GM18868 (cell line): ENCODE measurements around the gene FOXN3.
"Not testable (repeated sequence)": the region's sequence is repeated elsewhere in the genome, so short reads cannot be mapped to it uniquely, and the experiment has no call there.

Source experiments
- ATAC-seq: cut with Tn5 transposase; IDR thresholded peaks from one replicate; pipeline ENCODE4 v1.9.1; 2021; ENCODE audit warnings: mild to moderate bottlenecking, moderate library complexity; ENCODE audit not compliant: unreplicated experiment

FOXN3 gene

DNA sequence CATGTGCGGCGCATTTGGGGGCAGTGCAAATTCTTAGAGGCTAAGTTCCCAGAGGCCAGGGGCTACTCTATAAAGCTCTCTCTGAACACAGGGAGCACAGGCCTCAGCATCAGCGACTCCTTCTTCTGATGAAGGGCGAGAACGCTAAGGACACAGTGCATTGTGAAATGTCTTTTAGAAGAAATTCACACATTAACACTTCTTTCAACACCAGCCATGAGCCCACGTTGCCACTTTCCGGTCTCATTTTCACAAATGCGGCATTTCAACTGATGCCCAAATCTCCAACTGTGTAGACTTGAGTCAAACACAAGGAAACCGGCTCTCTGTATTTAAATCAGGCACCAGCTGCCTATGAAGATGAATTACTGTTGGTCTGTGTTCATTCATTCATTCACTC lies 162.0 kb downstream of the FOXN3 start:
- ATAC-seq: no peak

DNA sequence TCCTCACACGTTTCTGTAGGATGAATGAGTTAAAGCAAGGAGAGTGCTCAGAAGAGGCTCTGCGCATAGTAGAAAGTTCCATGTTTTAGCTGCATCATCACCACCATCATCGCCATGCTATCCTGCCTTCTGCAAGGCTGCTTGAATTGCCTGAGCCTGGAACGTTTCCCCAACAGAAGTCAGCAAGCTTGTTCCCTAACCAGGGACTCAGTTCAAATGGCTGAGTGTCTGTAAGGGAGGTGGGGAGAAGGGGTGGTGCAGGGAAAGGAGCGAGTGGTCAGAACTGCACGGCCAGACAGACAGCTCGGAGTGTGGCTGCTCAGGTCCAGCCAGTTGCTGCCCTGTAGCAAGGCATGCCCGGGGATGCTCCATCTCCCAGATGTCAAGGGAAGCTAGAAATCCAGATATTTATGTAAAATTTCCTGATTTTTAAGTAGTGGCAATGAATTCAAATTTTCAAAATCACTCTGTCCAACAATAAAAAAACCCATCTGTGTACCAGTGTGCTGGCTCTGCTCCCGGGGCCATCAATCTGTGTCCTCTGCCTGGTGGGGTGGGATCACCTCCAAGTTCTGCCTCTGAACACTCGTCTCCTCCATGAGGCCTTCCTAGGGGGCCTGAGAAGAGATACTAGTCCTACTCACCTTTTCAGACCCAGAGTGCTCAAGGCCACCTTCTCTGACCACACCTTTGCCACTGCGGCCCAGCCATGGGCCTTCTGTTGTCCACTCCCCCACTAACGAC lies 162.7 kb downstream of the FOXN3 start:
- no peak for ATAC-seq

DNA sequence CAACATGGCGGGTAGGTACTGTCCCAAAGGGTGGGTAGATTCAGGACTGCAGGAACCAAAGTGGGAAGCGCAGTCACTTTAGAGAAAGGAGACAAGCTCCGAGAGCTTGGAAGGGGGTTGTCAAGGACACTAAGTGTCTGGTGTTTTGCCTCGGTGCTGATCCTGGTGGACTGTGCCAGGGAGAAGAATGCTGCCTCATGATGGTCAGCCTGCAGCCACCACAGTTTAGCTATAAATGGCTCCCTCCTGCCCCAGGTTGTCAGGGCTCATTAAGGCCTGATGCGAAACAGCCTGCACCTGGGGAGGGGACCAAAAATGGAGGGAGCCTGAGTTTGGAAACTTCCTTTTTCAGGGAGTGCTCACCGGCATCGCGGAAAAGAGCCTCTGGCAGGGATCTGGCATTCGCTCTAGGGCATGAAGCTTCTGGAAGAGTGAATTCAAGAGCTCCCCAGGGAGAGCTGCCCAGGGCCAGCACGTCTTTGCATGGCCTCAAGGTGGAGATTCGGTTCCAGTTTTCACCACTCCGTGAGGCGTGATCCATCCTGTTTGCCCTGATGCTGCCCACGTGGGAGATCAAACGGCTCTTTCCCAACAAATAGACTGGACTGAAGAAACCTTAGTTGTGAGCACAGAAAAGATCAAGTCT lies 164.0 kb downstream of the FOXN3 start:
- no peak for ATAC-seq

DNA sequence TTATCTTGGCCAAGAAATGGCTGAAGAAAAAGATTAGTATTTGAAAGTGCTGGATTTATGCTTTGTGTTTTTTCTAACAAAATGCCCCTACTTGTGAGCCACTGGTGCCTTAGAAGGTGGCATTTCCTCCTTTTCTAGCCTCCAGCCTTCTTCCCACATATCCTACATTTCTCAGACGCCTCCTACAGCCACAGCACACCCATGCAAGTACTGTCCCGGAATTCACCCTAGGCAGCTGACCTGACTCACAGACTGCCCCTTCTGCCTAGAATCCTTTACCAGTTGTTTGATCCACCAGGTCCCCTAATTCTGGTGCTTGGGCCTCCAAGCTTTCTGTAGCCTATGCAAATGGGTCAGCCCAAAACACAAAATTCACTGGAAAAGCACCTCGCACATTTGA lies 166.0 kb downstream of the FOXN3 start:
- no peak for ATAC-seq

DNA sequence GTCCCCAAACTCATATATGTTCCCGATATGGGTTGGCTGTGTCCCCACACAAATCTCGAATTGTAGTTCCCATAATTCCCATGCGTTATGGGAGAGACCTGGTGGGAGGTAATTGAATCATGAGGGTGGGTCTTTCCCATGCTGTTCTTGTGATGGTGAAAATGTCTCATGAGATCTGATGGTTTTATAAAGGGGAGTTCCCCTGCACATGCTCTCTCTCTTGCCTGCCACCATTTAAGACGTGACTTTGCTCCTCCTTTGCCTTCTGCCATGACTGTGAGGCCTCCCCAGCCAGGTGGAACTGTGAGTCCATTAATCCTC lies 166.4 kb downstream of the FOXN3 start:
- not testable (repeated sequence) for ATAC-seq

DNA sequence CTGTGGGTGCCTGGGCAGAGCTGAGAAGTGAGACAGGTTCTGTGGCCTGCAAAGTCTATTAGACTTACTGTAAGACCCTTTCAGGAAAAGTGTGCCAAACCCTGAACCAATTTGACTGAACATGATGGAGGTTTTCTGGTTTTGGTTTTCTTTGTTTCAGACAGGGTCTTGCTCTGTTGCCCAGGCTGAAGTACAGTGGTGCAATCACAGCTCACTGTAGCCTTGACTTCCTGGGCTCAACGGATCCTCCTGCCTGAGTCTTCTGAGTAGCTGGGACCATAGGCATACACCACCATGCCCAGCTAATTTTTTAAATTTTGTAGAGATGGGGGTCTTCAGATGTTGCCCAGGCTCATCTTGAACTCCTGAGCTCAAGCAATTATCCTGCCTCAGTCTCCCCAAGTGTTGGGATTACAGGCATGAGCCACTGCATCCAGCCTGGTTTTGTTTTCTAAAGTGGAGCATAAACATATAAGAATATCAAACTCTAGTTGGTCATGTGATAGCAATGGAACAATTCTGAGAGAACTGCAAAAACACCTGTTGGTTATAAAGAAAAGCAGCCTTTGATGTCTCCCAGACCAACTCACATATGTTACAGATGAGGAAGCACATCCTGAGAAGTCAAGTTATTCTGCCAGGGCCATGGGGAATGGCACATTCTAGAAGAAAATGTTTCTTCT lies 166.9 kb downstream of the FOXN3 start:
- ATAC-seq: no peak

DNA sequence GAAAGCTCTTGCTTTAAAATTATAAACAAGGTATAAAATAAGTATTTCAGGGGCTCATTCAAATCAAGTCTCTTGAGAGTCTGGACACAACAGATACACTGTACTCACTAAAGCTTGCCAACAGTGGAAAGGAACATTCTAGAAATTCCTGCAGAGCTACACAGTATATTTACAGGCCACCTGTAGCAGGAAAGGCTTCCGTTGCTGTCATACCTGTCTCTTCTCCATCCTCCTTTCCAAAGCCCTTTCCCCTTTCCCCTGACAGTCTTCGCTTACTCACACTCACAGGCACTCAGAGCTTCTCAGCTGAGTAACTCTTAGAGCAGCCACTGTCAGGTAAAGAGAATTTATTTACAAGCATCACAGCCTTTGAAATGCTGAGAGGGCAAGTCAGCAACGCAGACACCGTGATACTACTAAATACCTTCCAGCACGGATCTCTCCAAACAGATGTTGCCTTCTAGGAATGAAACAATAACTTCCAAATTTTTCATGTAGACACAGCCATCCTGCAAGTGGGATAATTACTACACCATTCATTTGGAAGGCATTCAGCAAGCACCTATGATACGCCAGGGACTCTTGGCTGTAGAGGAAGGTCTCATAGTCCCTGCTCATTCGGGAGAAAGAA lies 167.9 kb downstream of the FOXN3 start:
- ATAC-seq: no peak

DNA sequence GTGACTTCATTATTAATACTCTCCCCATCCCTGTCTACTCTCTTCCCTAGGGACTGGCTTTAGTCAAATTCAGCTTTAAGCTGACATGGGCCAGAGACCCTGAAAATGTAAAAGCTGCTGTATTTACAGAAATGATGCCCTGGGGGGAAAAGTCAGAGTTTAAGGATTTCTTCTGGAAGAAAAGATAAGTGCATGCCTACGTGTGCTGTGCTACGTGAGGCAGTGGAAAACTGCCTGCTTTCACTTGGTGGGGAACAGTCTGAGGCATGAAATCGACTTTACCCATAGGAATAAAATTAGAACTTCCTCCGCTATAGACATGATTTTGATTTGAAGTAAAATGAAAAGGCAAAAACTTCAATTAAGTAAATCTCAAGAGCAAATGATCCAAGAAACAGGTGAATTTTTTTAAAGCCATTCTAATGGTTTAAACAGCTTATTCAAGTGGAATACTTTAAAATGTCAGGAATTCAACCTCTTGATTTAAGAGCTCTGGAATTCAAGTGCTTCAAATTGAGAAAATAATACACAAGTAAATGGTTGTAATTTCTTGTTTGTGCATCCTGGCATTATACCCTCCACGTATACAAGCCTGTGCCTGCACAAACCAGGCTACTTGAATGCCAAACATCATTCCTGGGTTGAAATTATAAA lies 168.5 kb downstream of the FOXN3 start:
- ATAC-seq: no peak

DNA sequence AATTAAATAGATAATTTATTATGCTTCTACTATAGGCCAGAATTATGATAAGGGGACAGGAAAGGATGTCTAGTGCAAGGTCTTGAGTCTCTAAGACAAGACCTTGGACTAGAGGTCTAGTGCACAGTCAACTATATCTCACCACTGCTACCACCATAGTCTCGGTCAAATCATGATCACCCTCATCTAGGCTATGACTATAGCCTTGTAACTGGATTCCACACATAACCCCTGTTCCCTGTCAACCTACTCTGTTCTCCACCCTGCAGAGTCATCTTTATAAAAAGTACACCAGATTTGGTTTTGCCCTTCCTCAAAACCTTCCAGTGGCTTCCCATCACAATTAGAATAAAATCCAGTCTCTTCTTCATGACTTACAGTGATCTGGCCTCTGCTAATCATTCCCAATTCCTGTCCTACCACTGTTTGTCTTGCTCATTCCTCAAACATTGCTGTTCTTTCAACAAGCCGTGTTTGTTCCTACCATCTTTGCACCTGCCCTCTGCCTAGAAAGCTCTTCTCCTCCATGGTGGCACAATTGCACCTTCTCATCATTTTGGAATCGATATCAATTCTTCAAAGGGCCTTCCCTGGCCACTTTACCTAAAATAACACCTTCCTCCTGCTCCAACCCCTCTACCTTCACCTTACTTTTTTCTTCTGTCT lies 169.4 kb downstream of the FOXN3 start:
- no peak for ATAC-seq

DNA sequence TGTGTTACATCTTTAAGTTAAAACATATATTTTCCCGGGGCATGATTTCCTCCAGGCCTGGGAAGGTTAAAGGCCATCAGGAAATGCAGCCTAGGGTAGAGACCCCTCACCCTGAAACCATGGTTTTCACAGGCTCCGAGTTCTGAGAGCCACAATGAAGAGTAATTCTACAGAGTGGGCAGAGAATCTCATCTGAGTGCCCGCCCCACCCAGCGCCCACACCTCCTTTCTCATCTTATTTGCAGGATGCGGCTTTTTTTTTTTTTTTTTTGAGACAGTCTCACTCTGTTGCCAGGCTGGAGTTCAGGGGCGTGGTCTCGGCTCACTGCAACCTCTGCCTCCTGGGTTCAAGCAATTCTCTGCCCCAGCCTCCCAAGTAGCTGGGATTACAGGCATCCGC lies 170.7 kb downstream of the FOXN3 start:
- ATAC-seq: no peak

DNA sequence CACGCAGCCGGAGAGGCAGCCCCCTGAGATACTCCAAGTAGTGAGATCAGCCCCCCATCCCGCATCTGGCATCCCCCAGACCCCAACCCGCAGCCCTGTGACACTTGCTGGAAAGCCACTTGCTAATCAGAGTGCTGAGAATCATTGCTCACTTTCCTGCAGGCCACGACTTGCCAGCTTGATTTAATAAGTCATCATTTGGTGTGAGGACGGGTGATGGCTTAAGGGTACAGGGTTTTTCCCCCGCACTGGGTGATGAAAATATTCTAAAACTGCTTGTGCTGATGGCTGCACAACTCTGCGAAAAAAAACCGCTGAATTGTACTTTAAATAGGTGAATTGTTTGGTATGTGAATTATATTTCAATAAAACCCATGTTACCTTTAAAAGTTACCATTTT lies 171.2 kb downstream of the FOXN3 start:
- no peak for ATAC-seq

DNA sequence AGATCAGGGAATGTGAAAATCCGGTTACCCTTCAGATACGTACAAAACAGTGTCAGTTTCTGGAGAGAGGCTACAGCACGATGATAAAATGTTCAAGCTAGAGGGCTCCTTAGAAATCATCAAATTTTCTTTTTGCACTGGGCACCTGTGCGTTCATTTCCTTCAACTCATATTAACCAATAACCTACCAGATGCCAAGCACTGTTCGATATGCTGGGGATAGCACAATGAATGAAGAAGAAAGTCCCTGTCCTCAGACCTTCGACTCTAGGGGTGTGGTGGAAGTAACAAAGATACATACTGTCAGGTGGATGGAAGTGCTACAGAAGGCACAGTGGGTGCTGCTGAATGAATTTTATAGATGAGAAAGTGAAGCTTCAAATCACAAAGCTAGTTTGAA lies 172.3 kb downstream of the FOXN3 start:
- ATAC-seq: no peak

DNA sequence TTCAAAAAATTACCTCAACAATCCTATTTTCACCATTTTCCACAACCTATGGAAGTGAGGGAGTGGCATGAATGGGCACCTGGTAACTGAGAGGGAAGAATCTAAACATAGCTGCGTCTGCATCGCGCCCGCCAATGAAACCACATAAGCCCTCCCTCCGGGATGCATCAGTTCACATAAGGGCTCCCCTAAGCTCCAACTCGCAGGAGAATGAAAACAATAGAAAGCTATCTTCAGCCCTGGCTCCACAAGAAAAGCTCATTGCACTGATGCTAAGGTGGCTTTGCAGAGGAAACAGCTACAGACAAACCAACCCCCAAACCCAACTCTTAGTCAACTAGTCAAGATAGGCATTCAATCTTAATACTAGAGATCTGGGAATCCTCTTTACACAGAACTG lies 173.3 kb downstream of the FOXN3 start:
- ATAC-seq: no peak

DNA sequence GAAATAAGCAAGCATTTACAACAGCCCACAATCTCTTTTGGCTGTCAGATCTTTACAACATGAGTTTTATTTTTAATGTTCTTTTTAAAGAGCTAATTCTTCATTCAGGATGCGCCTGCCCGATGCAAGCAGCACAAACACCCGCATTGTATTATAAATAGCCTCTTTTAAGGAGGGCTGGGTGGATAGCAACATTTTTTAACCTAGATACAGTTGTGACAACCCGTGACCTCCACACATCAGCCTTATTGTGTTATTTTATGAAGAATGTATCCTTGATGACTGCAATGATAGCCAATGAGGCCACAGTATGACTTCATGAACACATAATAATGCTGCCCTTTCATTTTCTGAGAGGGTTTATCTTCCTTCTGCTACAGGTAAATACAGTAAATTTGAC lies 173.7 kb downstream of the FOXN3 start:
- ATAC-seq: no peak

DNA sequence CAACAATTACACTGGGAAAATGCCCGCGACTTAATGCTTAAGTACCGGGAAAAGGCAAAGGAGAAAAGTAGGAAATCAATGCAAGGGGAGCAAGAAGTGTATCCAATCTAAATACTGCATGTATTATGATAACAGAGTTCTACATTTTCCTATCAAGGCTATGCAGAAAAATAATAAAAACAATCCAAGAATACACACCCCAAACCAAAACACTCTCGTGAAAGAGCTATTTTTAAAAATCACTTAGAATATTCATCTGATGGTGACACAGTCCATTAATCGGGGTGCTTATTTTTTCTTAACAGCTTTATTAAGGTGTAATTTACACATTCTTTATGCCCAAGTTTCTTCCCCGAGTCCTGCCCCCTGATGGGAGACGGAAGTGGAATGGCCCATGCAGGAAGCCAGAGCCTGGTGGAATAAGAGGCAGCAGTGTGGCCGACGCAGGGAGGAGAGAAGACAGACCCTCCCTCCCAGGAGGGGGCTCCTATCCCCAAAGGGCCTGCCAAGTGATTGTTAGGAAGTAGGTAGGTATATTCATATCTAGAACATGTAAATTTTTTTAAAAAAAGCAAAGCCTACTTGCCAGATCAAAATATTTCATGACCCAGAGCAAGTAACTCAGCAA lies 174.3 kb downstream of the FOXN3 start:
- ATAC-seq: no peak

DNA sequence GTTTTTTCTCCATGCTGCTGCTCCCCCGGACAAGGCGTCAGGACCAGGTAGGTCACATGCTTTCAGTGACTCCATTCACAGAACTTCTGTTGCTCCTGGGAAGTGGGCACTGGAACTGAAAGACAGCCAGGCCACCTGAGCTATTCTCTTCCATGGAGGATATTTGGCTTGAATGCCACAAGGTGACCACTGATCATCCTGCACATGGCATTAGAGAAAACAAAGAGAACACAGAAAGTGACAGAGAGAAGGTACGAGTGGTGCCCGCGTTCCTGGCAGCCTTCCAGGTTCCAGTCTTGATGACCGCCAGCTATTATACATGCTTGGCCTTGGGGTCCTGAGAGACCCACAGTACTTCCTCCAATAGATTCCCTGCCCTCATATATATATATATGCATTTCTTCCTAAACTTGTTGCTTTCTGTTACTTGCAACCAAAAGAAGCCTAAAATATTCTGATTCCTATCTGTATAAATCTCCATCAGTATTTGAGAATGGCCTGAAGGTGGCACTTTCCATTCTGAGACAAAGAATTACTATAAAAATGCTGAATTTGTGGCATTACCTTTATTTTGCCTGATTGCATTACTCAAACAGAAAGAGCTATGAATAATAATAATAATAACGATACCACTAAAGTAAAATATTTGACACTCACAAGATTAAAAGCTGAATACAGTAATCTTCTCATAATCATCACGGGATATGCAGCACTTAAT lies 174.9 kb downstream of the FOXN3 start:
- no peak for ATAC-seq

DNA sequence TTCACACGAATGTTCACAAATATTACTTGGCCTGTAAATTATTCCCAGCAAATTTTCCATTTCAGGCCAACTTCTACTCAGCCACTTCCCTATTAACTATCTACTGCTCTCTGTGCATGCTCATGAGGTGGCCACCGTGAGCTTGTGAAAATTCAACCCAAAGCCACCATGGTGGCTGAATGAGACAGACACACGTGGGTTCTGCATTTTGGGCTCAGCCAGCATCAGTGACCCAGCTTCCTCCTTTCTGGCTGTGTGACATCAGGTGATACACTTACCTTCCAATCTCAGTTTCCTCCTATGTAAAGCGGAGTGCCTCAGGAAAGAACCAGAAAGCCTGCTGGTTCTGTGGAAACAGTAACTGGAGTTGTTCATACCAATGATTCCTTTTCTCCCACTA lies 175.8 kb downstream of the FOXN3 start:
- ATAC-seq: no peak

DNA sequence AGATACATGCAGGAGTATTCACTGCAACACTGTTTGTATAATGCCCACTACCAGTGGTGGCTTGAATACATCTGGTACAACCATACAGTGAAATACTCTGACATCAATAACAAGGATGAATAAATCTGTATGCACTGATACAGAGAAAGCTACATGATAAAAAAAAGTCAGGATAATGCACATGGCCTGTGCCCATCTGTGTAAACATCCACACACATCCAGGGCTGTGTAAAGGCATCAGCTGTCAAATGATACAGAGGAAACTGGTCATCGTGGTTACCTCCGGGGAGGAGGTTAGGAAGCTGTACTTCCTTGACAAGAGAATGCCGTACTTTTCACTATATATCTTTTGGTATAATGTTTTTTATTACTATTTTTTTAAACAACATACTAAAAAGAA lies 176.6 kb downstream of the FOXN3 start:
- no peak for ATAC-seq

DNA sequence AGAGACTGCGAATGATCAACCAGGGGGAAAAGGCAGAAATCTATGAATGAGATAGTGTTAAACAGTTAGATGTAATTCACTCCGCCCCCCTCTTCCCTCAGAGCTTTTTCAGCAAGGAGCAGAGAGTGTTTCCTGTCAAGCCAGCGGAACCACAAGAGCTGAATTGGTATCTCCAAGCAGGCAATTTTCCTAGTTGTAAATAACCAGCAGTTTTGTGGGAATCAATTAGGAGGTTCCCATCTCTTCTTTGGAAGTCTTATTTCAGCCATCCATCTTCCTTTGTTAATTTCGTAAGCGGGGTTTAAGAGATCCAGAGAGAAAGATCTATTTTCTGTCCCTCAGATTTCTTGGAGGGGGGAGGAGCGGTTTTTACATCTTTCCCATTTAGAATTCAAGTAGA lies 178.0 kb downstream of the FOXN3 start:
- ATAC-seq: no peak
